Panc1 (cell line): Measurements from ENCODE around the gene RNFT1. TPM values are rescaled to one million over a fixed set of nuclear protein-coding genes. Genes with fewer than 3 reads are reported as not detected.

Experiments
- ATAC-seq: fragments of 200-7000 bp; cut with Tn5 transposase; 2 replicates; pipeline ENCODE4 v1.9.1; 2020; ENCODE audit warnings: mild to moderate bottlenecking, moderate library complexity
- BruUV-seq: library from RNA; stranded (reverse); fragments of 400-500 nt; replicated peaks from 2 replicates; lab custom pipeline; 2021; lab: Mats Ljungman, UMichigan
- CTCF ChIA-PET: fragments of 300-600 bp; sonication (Branson Sonifier 250); formaldehyde crosslinking; loops from one replicate; lab custom pipeline; 2022; ENCODE audit warnings: antibody characterized with exemption; lab: Charles Lee
- POLR2A ChIA-PET: fragments of 300-600 bp; sonication (Branson Sonifier 250); formaldehyde crosslinking; loops from one replicate; lab custom pipeline; 2022; ENCODE audit warnings: antibody characterized with exemption; lab: Charles Lee
- DNase-seq: peaks from one replicate; pipeline ENCODE4 v3.0.0-alpha.2; 2010; ENCODE audit warnings: low read depth, low spot score
- H3K27ac ChIP-seq: 2 replicates; pipeline ENCODE4 v1.5.1; 2011; ENCODE audit warnings: mild to moderate bottlenecking, low read length, inconsistent platforms
- H3K27me3 ChIP-seq: fragments of 200-500 bp; sonication (Bioruptor generic); 2 replicates; pipeline ENCODE4 v1.6.0; 2014; ENCODE audit warnings: low read length, inconsistent platforms; ENCODE audit not compliant: control insufficient read depth, insufficient read depth
- H3K36me3 ChIP-seq: fragments of 200-500 bp; sonication (Bioruptor generic); 2 replicates; pipeline ENCODE4 v1.5.1; 2014; ENCODE audit warnings: inconsistent platforms, mild to moderate bottlenecking, low read length, moderate library complexity; ENCODE audit not compliant: control insufficient read depth, insufficient read depth
- H3K4me1 ChIP-seq: 2 replicates; pipeline ENCODE4 v1.5.1; 2011; ENCODE audit warnings: inconsistent platforms, mild to moderate bottlenecking, low read length, moderate library complexity; ENCODE audit not compliant: control insufficient read depth, insufficient read depth
- H3K4me3 ChIP-seq, 2 experiments: 2 replicates each; pipeline ENCODE4 v1.5.1; 2011 to 2012; ENCODE audit warnings: low read depth in 2 of 2, low read length in 2 of 2, mild to moderate bottlenecking in 2 of 2, inconsistent platforms in 1 of 2, moderate library complexity in 1 of 2
- H3K9me3 ChIP-seq: fragments of 200-500 bp; sonication (Bioruptor generic); 2 replicates; pipeline ENCODE4 v1.5.1; 2014; ENCODE audit warnings: low read depth, mild to moderate bottlenecking, inconsistent platforms, low read length, moderate library complexity; ENCODE audit not compliant: control insufficient read depth, insufficient read depth
- CTCF ChIP-seq: fragments of 450-650 bp; IDR thresholded peaks from 2 replicates; pipeline ENCODE4 v1.5.1; 2017; ENCODE audit warnings: mild to moderate bottlenecking
- POLR2AphosphoS5 ChIP-seq: IDR thresholded peaks from 2 replicates; pipeline ENCODE4 v1.6.1; 2012; ENCODE audit warnings: mild to moderate bottlenecking, low read depth, low read length, moderate library complexity
- SIN3A ChIP-seq: IDR thresholded peaks from 2 replicates; pipeline ENCODE4 v1.6.1; 2012; ENCODE audit warnings: low read depth, mild to moderate bottlenecking, low read length, moderate library complexity, borderline replicate concordance; ENCODE audit not compliant: insufficient read depth
- TCF7L2 ChIP-seq: IDR thresholded peaks from 2 replicates; pipeline ENCODE4 v1.6.1; 2011; ENCODE audit warnings: mild to moderate bottlenecking, low read depth, low read length, inconsistent platforms
- in situ Hi-C: cut with HindIII; loops from 2 replicates; pipeline ENCODE4 v1.10.0; 2016; ENCODE audit warnings: low sequenced_read_pairs, low pct_unique_long_range_greater_than_20kb
- intact Hi-C: fragments of 100-400 bp; cut with micrococcal nuclease; formaldehyde crosslinking; loops from one replicate; pipeline ENCODE4 v1.10.0; 2022; ENCODE audit not compliant: unreplicated experiment
- total RNA-seq: library from RNA; stranded (reverse); gene quantifications from one replicate; pipeline ENCODE4 v1.2.1, GENCODE V29; 2021; ENCODE audit not compliant: unreplicated experiment
- TF ChIP-seq, protein P1 (sequence below), 2 experiments: IDR thresholded peaks; 2 replicates each; pipeline ENCODE4 v1.6.1; 2011 to 2012; ENCODE audit warnings: low read depth in 2 of 2, control low read depth in 1 of 2, low read length in 1 of 2, mild to moderate bottlenecking in 1 of 2, moderate library complexity in 1 of 2; ENCODE audit not compliant: insufficient read depth in 1 of 2

The RNFT1 gene
- total RNA-seq, 1 experiment from 2014 or later: 11.7 TPM

DNA sequence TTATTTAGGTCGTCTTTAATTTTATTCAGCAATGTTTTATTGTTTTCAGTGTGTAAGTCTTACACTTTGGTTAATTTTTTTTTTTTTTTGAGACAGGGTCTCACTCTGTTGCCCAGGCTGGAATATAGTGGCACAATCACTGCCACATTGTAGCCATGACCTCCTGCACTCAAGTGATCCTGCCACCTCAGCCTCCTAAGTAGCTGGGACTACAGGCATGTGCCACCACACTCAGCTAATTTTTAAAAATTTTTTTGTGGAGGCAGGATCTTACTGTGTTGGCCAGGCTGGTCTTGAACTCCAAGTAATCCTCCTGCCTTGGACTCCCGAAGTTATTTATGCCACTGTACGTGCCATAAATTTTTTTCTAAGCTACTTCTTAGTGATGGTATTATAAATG, 57.1 kb downstream of the RNFT1 start:
- no peak for TF ChIP-seq TCF7L2
- no peak for TF ChIP-seq SIN3A
- no peak for TF ChIP-seq CTCF
- no peak for TF ChIP-seq POLR2AphosphoS5
- TF ChIP-seq, protein P1, sequence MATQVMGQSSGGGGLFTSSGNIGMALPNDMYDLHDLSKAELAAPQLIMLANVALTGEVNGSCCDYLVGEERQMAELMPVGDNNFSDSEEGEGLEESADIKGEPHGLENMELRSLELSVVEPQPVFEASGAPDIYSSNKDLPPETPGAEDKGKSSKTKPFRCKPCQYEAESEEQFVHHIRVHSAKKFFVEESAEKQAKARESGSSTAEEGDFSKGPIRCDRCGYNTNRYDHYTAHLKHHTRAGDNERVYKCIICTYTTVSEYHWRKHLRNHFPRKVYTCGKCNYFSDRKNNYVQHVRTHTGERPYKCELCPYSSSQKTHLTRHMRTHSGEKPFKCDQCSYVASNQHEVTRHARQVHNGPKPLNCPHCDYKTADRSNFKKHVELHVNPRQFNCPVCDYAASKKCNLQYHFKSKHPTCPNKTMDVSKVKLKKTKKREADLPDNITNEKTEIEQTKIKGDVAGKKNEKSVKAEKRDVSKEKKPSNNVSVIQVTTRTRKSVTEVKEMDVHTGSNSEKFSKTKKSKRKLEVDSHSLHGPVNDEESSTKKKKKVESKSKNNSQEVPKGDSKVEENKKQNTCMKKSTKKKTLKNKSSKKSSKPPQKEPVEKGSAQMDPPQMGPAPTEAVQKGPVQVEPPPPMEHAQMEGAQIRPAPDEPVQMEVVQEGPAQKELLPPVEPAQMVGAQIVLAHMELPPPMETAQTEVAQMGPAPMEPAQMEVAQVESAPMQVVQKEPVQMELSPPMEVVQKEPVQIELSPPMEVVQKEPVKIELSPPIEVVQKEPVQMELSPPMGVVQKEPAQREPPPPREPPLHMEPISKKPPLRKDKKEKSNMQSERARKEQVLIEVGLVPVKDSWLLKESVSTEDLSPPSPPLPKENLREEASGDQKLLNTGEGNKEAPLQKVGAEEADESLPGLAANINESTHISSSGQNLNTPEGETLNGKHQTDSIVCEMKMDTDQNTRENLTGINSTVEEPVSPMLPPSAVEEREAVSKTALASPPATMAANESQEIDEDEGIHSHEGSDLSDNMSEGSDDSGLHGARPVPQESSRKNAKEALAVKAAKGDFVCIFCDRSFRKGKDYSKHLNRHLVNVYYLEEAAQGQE (IDR thresholded peaks at IDR 0.05; ENCODE audit: insufficient read depth in 1 of 2, low read depth in 2 of 2, low read length in 1 of 2): no peak
- ATAC-seq (no peak), DNase-seq (no peak)
- CTCF ChIA-PET: no interaction called here
- BruUV-seq: no TSS peak
- Histone ChIP-seq H3K9me3 (no peaks in the 10 kb centered on the region), H3K27ac (no peak overlapping the region), H3K36me3 (peaks cover 3% of the 10 kb centered on the region; the same call in 1 of the 2 replicates), H3K4me1 (no peaks in the 10 kb centered on the region; the same call in 1 of the 2 replicates), H3K4me3 (no peak overlapping the region), H3K27me3 (no peaks in the 10 kb centered on the region)
- intact Hi-C loops (no loop called here), in situ Hi-C loops (no loop called here)
- POLR2A ChIA-PET: no interaction called here

DNA sequence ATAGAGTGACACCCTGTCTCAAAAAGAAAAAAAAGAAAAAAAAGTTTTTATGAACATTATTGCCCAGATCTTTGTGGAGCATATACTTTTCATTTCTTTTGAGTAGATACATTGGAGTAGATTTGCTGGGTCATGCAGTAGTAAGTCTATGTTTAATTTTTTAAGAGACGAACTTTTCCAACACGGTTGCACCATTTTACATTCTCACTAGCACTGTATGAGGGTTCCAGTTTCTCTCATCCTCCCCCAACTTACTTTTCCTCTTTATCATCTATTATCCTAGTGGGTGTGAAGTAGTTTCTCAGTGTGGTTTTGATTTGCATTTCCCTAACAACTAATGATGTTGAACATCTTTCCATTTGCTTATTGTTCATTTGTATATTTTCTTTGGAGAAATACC, 61.1 kb downstream of the RNFT1 start:
- no peaks in the 10 kb centered on the region for H3K9me3 ChIP-seq
- ChIA-PET CTCF (interaction anchor here (1.0 kb wide), 1 partner anchor 11 kb away, joined by 5 read pairs; no protein-coding TSS in a partner anchor), POLR2A (no interaction called here)
- DNase-seq: no peak
- no peaks in the 10 kb centered on the region; the same call in 1 of the 2 replicates for H3K4me1 ChIP-seq
- no peaks in the 10 kb centered on the region for H3K36me3 ChIP-seq
- no peak overlapping the region for H3K4me3 ChIP-seq
- TF ChIP-seq TCF7L2: no peak
- TF ChIP-seq POLR2AphosphoS5: no peak
- TF ChIP-seq, protein P1 (IDR thresholded peaks at IDR 0.05; ENCODE audit: insufficient read depth in 1 of 2, low read depth in 2 of 2, low read length in 1 of 2): no peak
- TF ChIP-seq SIN3A: no peak
- no peak for TF ChIP-seq CTCF
- no peak overlapping the region for H3K27ac ChIP-seq
- in situ Hi-C loops (no loop called here), intact Hi-C loops (no loop called here)
- ATAC-seq: no peak
- BruUV-seq: no TSS peak
- H3K27me3 ChIP-seq: no peaks in the 10 kb centered on the region

Other genes starting within 250 kb of the RNFT1 start
- 12.5 TPM for gene TUBD1, start 71.8 kb downstream of the RNFT1 start, total RNA-seq
- 34.6 TPM for gene RPS6KB1, start 71.6 kb downstream of the RNFT1 start, total RNA-seq
- 20.9 TPM for gene HEATR6, start 114.2 kb upstream of the RNFT1 start, total RNA-seq
- 1.4 TPM for gene CA4, start 185.2 kb upstream of the RNFT1 start, total RNA-seq